ENCODE data around the gene KCTD13. TPM values are rescaled to one million over a fixed set of nuclear protein-coding genes. Genes with fewer than 3 reads are reported as not detected.

The KCTD13 gene
- total and polyA plus RNA-seq, 4 donors, result 2.7 to 13.1 (median 3.7) TPM

GRCh38 chr16:29894352-29894751, 31.7 kb downstream of the KCTD13 start:
- no peak for DNase-seq (ENCODE audit: low spot score)
- peaks cover 0 to 6% (median 1%) of the 10 kb centered on the region in 4 donors for H3K27me3 ChIP-seq (ENCODE audit: control insufficient read depth in 4 of 4, insufficient read depth in 4 of 4, low read length in 3 of 4)
- H3K9me3 ChIP-seq (ENCODE audit: control insufficient read depth in 4 of 4, low read length in 3 of 4), result no peaks in the 10 kb centered on the region
- peaks cover 0 to 2% (median 0%) of the 10 kb centered on the region in 4 donors for H3K4me1 ChIP-seq (ENCODE audit: control insufficient read depth in 4 of 4, insufficient read depth in 4 of 4, low read length in 3 of 4)
- H3K4me3 ChIP-seq (ENCODE audit: low read depth in 1 of 3, low read length in 3 of 3), result no peak overlapping the region
- H3K27ac ChIP-seq (ENCODE audit: low read depth in 1 of 2, low read length in 2 of 2), result no peak overlapping the region
- no peak overlapping the region for H3K9ac ChIP-seq (ENCODE audit: low read depth in 1 of 2, low read length in 2 of 2)
- no peaks in the 10 kb centered on the region for H3K36me3 ChIP-seq (ENCODE audit: control insufficient read depth in 4 of 4, insufficient read depth in 3 of 4, low read depth in 1 of 4, low read length in 3 of 4)
- no peak for TF ChIP-seq FOXA1 (IDR thresholded peaks at IDR 0.05)
- WGBS, result 78% methylated on average over 4 of the region's 4 CpGs

DNA sequence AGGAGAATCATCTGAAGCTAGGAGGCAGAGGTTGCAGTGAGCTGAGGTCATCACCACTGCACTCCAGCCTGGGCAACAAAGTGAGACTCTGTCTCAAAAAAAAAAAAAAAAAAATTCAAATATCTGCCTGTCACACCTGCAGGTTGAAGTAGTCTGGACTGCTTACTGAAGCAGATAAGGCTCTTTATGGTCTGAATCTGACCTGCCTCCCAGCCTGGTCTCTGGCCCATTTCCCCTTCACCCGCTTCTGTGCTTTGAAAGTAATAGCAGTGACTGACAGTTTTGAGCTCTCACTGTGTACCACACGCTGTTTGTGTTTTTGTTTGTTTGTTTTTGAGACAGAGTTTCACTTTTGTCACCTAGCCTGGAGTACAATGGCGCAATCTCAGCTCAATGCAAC, 32.5 kb downstream of the KCTD13 start:
- H3K27ac ChIP-seq (ENCODE audit: low read depth in 1 of 2, low read length in 2 of 2), result no peak overlapping the region
- peaks cover 0 to 6% (median 1%) of the 10 kb centered on the region in 4 donors for H3K27me3 ChIP-seq (ENCODE audit: control insufficient read depth in 4 of 4, insufficient read depth in 4 of 4, low read length in 3 of 4)
- no peak overlapping the region for H3K9ac ChIP-seq (ENCODE audit: low read depth in 1 of 2, low read length in 2 of 2)
- no peak for DNase-seq (ENCODE audit: low spot score)
- no peaks in the 10 kb centered on the region for H3K9me3 ChIP-seq (ENCODE audit: control insufficient read depth in 4 of 4, low read length in 3 of 4)
- 90% methylated on average over 3 of the region's 3 CpGs for WGBS
- H3K4me3 ChIP-seq (ENCODE audit: low read depth in 1 of 3, low read length in 3 of 3), result no peak overlapping the region
- H3K4me1 ChIP-seq (ENCODE audit: control insufficient read depth in 4 of 4, insufficient read depth in 4 of 4, low read length in 3 of 4), result peaks cover 0 to 2% (median 0%) of the 10 kb centered on the region in 4 donors
- no peak for TF ChIP-seq YY1 (IDR thresholded peaks at IDR 0.05)
- TF ChIP-seq, protein P1, sequence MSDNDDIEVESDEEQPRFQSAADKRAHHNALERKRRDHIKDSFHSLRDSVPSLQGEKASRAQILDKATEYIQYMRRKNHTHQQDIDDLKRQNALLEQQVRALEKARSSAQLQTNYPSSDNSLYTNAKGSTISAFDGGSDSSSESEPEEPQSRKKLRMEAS (IDR thresholded peaks at IDR 0.05), result no peak
- no peak for TF ChIP-seq SP1 (IDR thresholded peaks at IDR 0.05)
- TF ChIP-seq JUND (IDR thresholded peaks at IDR 0.05), result no peak
- TF ChIP-seq NR2F2 (IDR thresholded peaks at IDR 0.05), result no peak
- no peak for TF ChIP-seq HNF4A (conservative IDR thresholded peaks at IDR 0.05)
- TF ChIP-seq ATF3 (IDR thresholded peaks at IDR 0.05), result no peak
- TF ChIP-seq TAF1 (conservative IDR thresholded peaks at IDR 0.05), result no peak
- no peak for TF ChIP-seq REST (IDR thresholded peaks at IDR 0.05)
- H3K36me3 ChIP-seq (ENCODE audit: control insufficient read depth in 4 of 4, insufficient read depth in 3 of 4, low read depth in 1 of 4, low read length in 3 of 4), result no peaks in the 10 kb centered on the region

DNA sequence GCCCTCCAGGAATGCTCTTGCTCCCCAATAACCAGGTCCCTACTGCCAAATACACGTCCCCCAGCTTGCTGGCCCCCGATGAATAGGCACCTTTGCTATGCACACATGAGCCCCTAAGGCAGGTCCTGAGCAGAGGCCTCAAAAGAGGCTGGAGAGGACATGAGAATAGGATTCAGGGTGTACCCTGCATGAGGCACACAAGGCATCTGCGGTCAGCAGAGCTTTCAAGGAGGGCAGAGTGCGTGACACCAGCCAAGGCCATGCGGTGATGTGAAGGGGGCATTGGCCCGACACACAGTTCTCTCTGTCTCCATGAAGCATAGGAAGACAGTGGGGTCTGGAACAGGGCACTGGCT, 33.6 kb downstream of the KCTD13 start:
- Histone ChIP-seq H3K9ac (ENCODE audit: low read depth in 1 of 2, low read length in 2 of 2) (no peak overlapping the region), H3K4me1 (ENCODE audit: control insufficient read depth in 4 of 4, insufficient read depth in 4 of 4, low read length in 3 of 4) (peaks cover 0 to 2% (median 0%) of the 10 kb centered on the region in 4 donors), H3K27me3 (ENCODE audit: control insufficient read depth in 4 of 4, insufficient read depth in 4 of 4, low read length in 3 of 4) (no peaks in the 10 kb centered on the region), H3K27ac (ENCODE audit: low read depth in 1 of 2, low read length in 2 of 2) (no peak overlapping the region), H3K4me3 (ENCODE audit: low read depth in 1 of 3, low read length in 3 of 3) (no peak overlapping the region), H3K36me3 (ENCODE audit: control insufficient read depth in 4 of 4, insufficient read depth in 3 of 4, low read depth in 1 of 4, low read length in 3 of 4) (no peaks in the 10 kb centered on the region), H3K9me3 (ENCODE audit: control insufficient read depth in 4 of 4, low read length in 3 of 4) (no peaks in the 10 kb centered on the region)
- no peak for TF ChIP-seq ZBTB33 (IDR thresholded peaks at IDR 0.05)
- no peak for TF ChIP-seq REST (IDR thresholded peaks at IDR 0.05)
- no peak for TF ChIP-seq ATF3 (IDR thresholded peaks at IDR 0.05)
- no peak for TF ChIP-seq YY1 (IDR thresholded peaks at IDR 0.05)
- TF ChIP-seq GABPA (IDR thresholded peaks at IDR 0.05 in 1 of 2, conservative IDR thresholded peaks at IDR 0.05 in 1 of 2), result no peak
- no peak for TF ChIP-seq HNF4G (IDR thresholded peaks at IDR 0.05)
- TF ChIP-seq, protein P2, sequence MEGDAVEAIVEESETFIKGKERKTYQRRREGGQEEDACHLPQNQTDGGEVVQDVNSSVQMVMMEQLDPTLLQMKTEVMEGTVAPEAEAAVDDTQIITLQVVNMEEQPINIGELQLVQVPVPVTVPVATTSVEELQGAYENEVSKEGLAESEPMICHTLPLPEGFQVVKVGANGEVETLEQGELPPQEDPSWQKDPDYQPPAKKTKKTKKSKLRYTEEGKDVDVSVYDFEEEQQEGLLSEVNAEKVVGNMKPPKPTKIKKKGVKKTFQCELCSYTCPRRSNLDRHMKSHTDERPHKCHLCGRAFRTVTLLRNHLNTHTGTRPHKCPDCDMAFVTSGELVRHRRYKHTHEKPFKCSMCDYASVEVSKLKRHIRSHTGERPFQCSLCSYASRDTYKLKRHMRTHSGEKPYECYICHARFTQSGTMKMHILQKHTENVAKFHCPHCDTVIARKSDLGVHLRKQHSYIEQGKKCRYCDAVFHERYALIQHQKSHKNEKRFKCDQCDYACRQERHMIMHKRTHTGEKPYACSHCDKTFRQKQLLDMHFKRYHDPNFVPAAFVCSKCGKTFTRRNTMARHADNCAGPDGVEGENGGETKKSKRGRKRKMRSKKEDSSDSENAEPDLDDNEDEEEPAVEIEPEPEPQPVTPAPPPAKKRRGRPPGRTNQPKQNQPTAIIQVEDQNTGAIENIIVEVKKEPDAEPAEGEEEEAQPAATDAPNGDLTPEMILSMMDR (IDR thresholded peaks at IDR 0.05; ENCODE audit: low read depth, low read length, missing input control), result no peak
- TF ChIP-seq EGR1 (IDR thresholded peaks at IDR 0.05; ENCODE audit: low read depth in 2 of 2), result no peak
- TF ChIP-seq NR2F2 (IDR thresholded peaks at IDR 0.05), result no peak
- TF ChIP-seq TAF1 (conservative IDR thresholded peaks at IDR 0.05), result no peak
- TF ChIP-seq RAD21 (IDR thresholded peaks at IDR 0.05), result no peak
- TF ChIP-seq HNF4A (conservative IDR thresholded peaks at IDR 0.05), result no peak
- 92% methylated on average over 6 of the region's 6 CpGs for WGBS
- DNase-seq (ENCODE audit: low spot score), result no peak
